HepG2 (cell line): ENCODE measurements around the gene NPAS2. TPM values are rescaled to one million over a fixed set of nuclear protein-coding genes. Genes with fewer than 3 reads are reported as not detected.

Experiments used
- ATAC-seq: fragments of 200-7000 bp; cut with Tn5 transposase; 3 replicates; pipeline ENCODE4 v1.9.1; 2020; ENCODE audit warnings: mild to moderate bottlenecking, moderate library complexity
- BruUV-seq: library from RNA; stranded (reverse); fragments of 400-500 nt; replicated peaks from 2 replicates; lab custom pipeline; 2021; lab: Mats Ljungman, UMichigan
- CTCF ChIA-PET: fragments of 300-600 bp; formaldehyde crosslinking; extraction: SDS; loops from one replicate; lab custom pipeline; 2021; ENCODE audit warnings: low total read pairs, inconsistent platforms, low intra/inter-chr PET ratio; lab: Yijun Ruan, JAX
- POLR2A ChIA-PET: fragments of 350-600 bp; sonication (Branson Sonifier 250); formaldehyde crosslinking; loops from one replicate; lab custom pipeline; 2020; ENCODE audit warnings: antibody characterized with exemption, inconsistent platforms; lab: Yijun Ruan, JAX
- DNase-seq: peaks from one replicate; pipeline ENCODE4 v3.0.0-alpha.2; 2015; ENCODE audit warnings: low spot score
- FAIRE-seq: peaks from 3 replicates; lab custom pipeline; 2011; peaks lifted over from hg19 to GRCh38; lab: Jason Lieb, UNC
- H2AFZ ChIP-seq: one replicate; pipeline ENCODE4 v1.6.1; 2011; ENCODE audit warnings: low read length, inconsistent platforms
- H3K27ac ChIP-seq: fragments of 300-600 bp; 3 replicates; pipeline ENCODE4 v1.8.0; 2011; ENCODE audit warnings: mixed run types, mild to moderate bottlenecking, mixed read lengths, low read length, inconsistent platforms; ENCODE audit not compliant: insufficient read depth; ENCODE audit errors: extremely low read length
- H3K27me3 ChIP-seq, 2 experiments: fragments of 200-600 bp in 1 of 2; 2 replicates in 1 of 2; 3 replicates in 1 of 2; pipeline versions ENCODE4 v1.6.0 to v1.8.0; 2011; ENCODE audit warnings: low read length in 2 of 2, mild to moderate bottlenecking in 2 of 2, moderate library complexity in 2 of 2, inconsistent platforms in 1 of 2; ENCODE audit not compliant: insufficient read depth in 2 of 2, control insufficient read depth in 1 of 2
- H3K36me3 ChIP-seq, 2 experiments: fragments of 200-600 bp in 1 of 2; replicated peaks in 1 of 2; 2 replicates in 1 of 2; 3 replicates in 1 of 2; pipeline versions ENCODE4 v1.5.1 to v1.8.0; 2011; ENCODE audit warnings: low read length in 2 of 2, inconsistent platforms in 1 of 2; ENCODE audit not compliant: insufficient read depth in 2 of 2, control insufficient read depth in 1 of 2
- H3K4me1 ChIP-seq: 2 replicates; pipeline ENCODE4 v1.5.1; 2012; ENCODE audit warnings: low read length, inconsistent platforms; ENCODE audit not compliant: insufficient read depth
- H3K4me2 ChIP-seq: 2 replicates; pipeline ENCODE4 v1.6.0; 2011; ENCODE audit warnings: low read depth, low read length, inconsistent platforms
- H3K4me3 ChIP-seq, 3 experiments: fragments of 200-600 bp in 1 of 3; sonication (generic), shearing (Covaris generic) in 1 of 3; replicated peaks in 1 of 3; 2 replicates each; pipeline ENCODE4 v1.5.1; 2011 to 2016; ENCODE audit warnings: low read length in 3 of 3, inconsistent platforms in 2 of 3, low read depth in 2 of 3, mild to moderate bottlenecking in 2 of 3, control low read depth in 1 of 3, mixed read lengths in 1 of 3; ENCODE audit not compliant: insufficient read depth in 1 of 3
- H3K79me2 ChIP-seq: one replicate; pipeline ENCODE4 v1.6.1; 2011; ENCODE audit warnings: low read length, inconsistent platforms; ENCODE audit not compliant: insufficient read depth
- H3K9ac ChIP-seq: 2 replicates; pipeline ENCODE4 v1.6.0; 2011; ENCODE audit warnings: mild to moderate bottlenecking, low read depth, low read length, inconsistent platforms; ENCODE audit not compliant: insufficient read depth
- H3K9me3 ChIP-seq: 2 replicates; pipeline ENCODE4 v1.5.1; 2012; ENCODE audit warnings: mild to moderate bottlenecking, low read length
- H4K20me1 ChIP-seq: 2 replicates; pipeline ENCODE4 v1.6.0; 2011; ENCODE audit warnings: inconsistent platforms, mild to moderate bottlenecking, low read length, moderate library complexity; ENCODE audit not compliant: insufficient read depth
- AGO2 ChIP-seq: fragments of 200-400 bp; formaldehyde crosslinking; optimal IDR thresholded peaks from 2 replicates; pipeline ENCODE3; 2017; ENCODE audit warnings: mild to moderate bottlenecking, low read depth, low read length, moderate library complexity
- TEAD3 ChIP-seq: optimal IDR thresholded peaks from 2 replicates; pipeline ENCODE3; 2016; ENCODE audit warnings: borderline replicate concordance
- WGBS: methylation state at CpG from one replicate; pipeline ENCODE4 v1.1.6; 2017; ENCODE audit warnings: low lambda C conversion rate; 5-methylcytosine and 5-hydroxymethylcytosine counted together
- in situ Hi-C: cut with HindIII; loops from 2 replicates; pipeline ENCODE4 v1.10.0; 2017; ENCODE audit warnings: low pct_unique_long_range_greater_than_20kb; ENCODE audit not compliant: extremely low pct_ligation_motif_present
- intact Hi-C: fragments of 100-400 bp; cut with micrococcal nuclease; formaldehyde crosslinking; loops from one replicate; pipeline ENCODE4 v1.10.0; 2022; ENCODE audit not compliant: unreplicated experiment
- polyA plus RNA-seq, 8 experiments: library from polyadenylated mRNA; depleted of rRNA in 3 of 8; stranded (reverse) in 7 of 8; unstranded in 1 of 8; fragments of >200 nt; fragmentation: Illumina TruSeq in 4 of 8; extraction: Trizol in 4 of 8; gene quantifications; 2 replicates each; pipeline versions ENCODE4 v1.2.1 to v1.2.3, GENCODE V29; 2011 to 2016; ENCODE audit warnings: low read depth in 4 of 8, missing spikeins in 1 of 8, mixed read lengths in 1 of 8; ENCODE audit not compliant: insufficient read depth in 1 of 8
- total RNA-seq, 5 experiments: library from RNA; depleted of rRNA; stranded (reverse); fragments of >200 nt; fragmentation: Illumina TruSeq; extraction: Trizol; gene quantifications; 2 replicates each; pipeline ENCODE4 v1.2.3, GENCODE V29; 2016; ENCODE audit warnings: low read depth in 1 of 5
- TF ChIP-seq, protein P1 (sequence below): sonication (generic); formaldehyde crosslinking; IDR thresholded peaks from 2 replicates; pipeline ENCODE4 v1.8.0; 2022; ENCODE audit warnings: mild to moderate bottlenecking, missing genetic modification reagents, moderate library complexity
- TF ChIP-seq, protein P2 (sequence below): sonication (generic); formaldehyde crosslinking; IDR thresholded peaks from 2 replicates; pipeline ENCODE4 v1.4.0; 2020; ENCODE audit warnings: mild to moderate bottlenecking, missing genetic modification reagents, borderline replicate concordance
- TF ChIP-seq, protein P3 (sequence below): sonication (generic); formaldehyde crosslinking; IDR thresholded peaks from 2 replicates; pipeline ENCODE4 v1.4.0; 2020; ENCODE audit warnings: missing genetic modification reagents
- TF ChIP-seq, protein P4 (sequence below): fragments of 450-650 bp; IDR thresholded peaks from 2 replicates; pipeline ENCODE4 v1.6.1; 2017
- TF ChIP-seq, protein P5 (sequence below): sonication (generic); formaldehyde crosslinking; IDR thresholded peaks from 2 replicates; pipeline ENCODE4 v1.9.0; 2021; ENCODE audit warnings: missing genetic modification reagents, mild to moderate bottlenecking, borderline replicate concordance

Gene NPAS2
- total and polyA plus RNA-seq, 2 of the 13 experiments (the other 11 are each of a cell fraction or from before 2014, with no cell fraction given) = 14.8 to 37.5 TPM

DNA sequence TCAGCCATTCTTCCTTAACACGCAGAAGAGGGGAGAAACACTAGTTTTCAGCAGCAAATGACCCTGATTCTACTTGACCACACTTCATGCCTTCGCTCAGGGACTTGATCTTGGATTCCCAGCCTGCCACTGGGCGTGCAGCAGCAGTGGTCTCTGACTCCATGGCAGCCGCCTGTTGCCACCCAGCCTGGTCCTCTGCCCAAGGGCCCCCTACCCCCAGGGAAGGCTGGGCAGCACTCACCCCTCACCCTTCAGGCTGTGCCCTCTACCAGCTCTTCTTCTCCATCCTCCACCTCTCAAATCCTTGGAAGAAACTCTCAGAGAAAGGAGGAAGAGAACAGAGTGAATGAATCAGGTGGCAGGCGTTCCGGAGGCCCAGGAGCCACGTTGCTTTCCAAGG, 150.1 kb downstream of the NPAS2 start:
- no peak overlapping the region for H3K9ac ChIP-seq
- H3K79me2 ChIP-seq = no peaks in the 10 kb centered on the region
- no peak for ATAC-seq
- H3K27ac ChIP-seq = no peak overlapping the region
- intact Hi-C loops = no loop called here
- H2AFZ ChIP-seq = no peak overlapping the region
- no peaks in the 10 kb centered on the region for H3K27me3 ChIP-seq
- H3K9me3 ChIP-seq = no peaks in the 10 kb centered on the region
- H4K20me1 ChIP-seq = no peaks in the 10 kb centered on the region
- in situ Hi-C loops = no loop called here
- CTCF ChIA-PET = no interaction called here
- peak; percentile 50 for TF ChIP-seq AGO2
- TF ChIP-seq, protein P1, sequence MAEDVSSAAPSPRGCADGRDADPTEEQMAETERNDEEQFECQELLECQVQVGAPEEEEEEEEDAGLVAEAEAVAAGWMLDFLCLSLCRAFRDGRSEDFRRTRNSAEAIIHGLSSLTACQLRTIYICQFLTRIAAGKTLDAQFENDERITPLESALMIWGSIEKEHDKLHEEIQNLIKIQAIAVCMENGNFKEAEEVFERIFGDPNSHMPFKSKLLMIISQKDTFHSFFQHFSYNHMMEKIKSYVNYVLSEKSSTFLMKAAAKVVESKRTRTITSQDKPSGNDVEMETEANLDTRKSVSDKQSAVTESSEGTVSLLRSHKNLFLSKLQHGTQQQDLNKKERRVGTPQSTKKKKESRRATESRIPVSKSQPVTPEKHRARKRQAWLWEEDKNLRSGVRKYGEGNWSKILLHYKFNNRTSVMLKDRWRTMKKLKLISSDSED (CRISPR knock-in tag) = no peak
- TF ChIP-seq, all 625 proteins: peak for 1
- BruUV-seq = no TSS peak
- no peak overlapping the region for H3K4me3 ChIP-seq
- WGBS = 95% methylated on average over 7 of the region's 7 CpGs
- FAIRE-seq = no peak
- DNase-seq = no peak
- no peak overlapping the region for H3K4me2 ChIP-seq
- POLR2A ChIA-PET = no interaction called here
- peaks cover 35 to 91% of the 10 kb centered on the region in 2 experiments for H3K36me3 ChIP-seq
- H3K4me1 ChIP-seq = no peaks in the 10 kb centered on the region

DNA sequence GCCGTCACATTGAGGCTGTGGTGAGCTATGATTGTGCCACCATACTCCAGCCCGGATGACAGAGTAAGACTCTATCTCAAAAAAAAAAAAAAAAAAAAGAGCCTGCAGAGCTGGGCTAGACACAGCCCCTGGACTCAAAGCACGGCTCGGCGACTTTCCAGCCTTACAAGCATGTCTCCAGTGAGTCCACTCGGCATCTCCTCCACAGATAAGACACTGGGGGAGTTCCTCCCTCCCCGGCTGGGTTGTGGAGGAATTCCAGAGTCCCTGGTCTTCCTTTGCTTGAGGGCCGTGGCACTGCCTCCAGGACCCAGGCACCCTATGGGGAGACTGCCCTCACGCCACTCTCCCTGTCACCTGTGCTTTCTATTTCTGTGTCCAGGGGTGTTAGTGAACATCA, 151.3 kb downstream of the NPAS2 start:
- 94% methylated on average over 9 of the region's 9 CpGs for WGBS
- in situ Hi-C loops = no loop called here
- no peak for FAIRE-seq
- TF ChIP-seq, protein P2, sequence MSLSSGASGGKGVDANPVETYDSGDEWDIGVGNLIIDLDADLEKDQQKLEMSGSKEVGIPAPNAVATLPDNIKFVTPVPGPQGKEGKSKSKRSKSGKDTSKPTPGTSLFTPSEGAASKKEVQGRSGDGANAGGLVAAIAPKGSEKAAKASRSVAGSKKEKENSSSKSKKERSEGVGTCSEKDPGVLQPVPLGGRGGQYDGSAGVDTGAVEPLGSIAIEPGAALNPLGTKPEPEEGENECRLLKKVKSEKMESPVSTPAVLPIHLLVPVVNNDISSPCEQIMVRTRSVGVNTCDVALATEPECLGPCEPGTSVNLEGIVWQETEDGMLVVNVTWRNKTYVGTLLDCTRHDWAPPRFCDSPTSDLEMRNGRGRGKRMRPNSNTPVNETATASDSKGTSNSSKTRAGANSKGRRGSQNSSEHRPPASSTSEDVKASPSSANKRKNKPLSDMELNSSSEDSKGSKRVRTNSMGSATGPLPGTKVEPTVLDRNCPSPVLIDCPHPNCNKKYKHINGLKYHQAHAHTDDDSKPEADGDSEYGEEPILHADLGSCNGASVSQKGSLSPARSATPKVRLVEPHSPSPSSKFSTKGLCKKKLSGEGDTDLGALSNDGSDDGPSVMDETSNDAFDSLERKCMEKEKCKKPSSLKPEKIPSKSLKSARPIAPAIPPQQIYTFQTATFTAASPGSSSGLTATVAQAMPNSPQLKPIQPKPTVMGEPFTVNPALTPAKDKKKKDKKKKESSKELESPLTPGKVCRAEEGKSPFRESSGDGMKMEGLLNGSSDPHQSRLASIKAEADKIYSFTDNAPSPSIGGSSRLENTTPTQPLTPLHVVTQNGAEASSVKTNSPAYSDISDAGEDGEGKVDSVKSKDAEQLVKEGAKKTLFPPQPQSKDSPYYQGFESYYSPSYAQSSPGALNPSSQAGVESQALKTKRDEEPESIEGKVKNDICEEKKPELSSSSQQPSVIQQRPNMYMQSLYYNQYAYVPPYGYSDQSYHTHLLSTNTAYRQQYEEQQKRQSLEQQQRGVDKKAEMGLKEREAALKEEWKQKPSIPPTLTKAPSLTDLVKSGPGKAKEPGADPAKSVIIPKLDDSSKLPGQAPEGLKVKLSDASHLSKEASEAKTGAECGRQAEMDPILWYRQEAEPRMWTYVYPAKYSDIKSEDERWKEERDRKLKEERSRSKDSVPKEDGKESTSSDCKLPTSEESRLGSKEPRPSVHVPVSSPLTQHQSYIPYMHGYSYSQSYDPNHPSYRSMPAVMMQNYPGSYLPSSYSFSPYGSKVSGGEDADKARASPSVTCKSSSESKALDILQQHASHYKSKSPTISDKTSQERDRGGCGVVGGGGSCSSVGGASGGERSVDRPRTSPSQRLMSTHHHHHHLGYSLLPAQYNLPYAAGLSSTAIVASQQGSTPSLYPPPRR = no peak
- TF ChIP-seq, protein P3, sequence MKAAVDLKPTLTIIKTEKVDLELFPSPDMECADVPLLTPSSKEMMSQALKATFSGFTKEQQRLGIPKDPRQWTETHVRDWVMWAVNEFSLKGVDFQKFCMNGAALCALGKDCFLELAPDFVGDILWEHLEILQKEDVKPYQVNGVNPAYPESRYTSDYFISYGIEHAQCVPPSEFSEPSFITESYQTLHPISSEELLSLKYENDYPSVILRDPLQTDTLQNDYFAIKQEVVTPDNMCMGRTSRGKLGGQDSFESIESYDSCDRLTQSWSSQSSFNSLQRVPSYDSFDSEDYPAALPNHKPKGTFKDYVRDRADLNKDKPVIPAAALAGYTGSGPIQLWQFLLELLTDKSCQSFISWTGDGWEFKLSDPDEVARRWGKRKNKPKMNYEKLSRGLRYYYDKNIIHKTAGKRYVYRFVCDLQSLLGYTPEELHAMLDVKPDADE (CRISPR knock-in tag) = no peak
- TF ChIP-seq, protein P4, sequence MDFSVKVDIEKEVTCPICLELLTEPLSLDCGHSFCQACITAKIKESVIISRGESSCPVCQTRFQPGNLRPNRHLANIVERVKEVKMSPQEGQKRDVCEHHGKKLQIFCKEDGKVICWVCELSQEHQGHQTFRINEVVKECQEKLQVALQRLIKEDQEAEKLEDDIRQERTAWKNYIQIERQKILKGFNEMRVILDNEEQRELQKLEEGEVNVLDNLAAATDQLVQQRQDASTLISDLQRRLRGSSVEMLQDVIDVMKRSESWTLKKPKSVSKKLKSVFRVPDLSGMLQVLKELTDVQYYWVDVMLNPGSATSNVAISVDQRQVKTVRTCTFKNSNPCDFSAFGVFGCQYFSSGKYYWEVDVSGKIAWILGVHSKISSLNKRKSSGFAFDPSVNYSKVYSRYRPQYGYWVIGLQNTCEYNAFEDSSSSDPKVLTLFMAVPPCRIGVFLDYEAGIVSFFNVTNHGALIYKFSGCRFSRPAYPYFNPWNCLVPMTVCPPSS = no peak
- TF ChIP-seq, protein P5, sequence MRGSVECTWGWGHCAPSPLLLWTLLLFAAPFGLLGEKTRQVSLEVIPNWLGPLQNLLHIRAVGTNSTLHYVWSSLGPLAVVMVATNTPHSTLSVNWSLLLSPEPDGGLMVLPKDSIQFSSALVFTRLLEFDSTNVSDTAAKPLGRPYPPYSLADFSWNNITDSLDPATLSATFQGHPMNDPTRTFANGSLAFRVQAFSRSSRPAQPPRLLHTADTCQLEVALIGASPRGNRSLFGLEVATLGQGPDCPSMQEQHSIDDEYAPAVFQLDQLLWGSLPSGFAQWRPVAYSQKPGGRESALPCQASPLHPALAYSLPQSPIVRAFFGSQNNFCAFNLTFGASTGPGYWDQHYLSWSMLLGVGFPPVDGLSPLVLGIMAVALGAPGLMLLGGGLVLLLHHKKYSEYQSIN (CRISPR knock-in tag) = no peak
- TF ChIP-seq TEAD3 = no peak

More for the DNA sequence above, 151.3 kb downstream of the NPAS2 start:
- DNase-seq (no peak), ATAC-seq (no peak)
- H3K9ac ChIP-seq = no peak overlapping the region
- H3K4me1 ChIP-seq = no peaks in the 10 kb centered on the region
- POLR2A ChIA-PET = no interaction called here
- CTCF ChIA-PET = interaction anchor here (0.7 kb wide), 1 partner anchor 9 kb away, joined by 5 read pairs; no protein-coding TSS in a partner anchor
- H3K4me2 ChIP-seq = no peak overlapping the region
- H4K20me1 ChIP-seq = no peaks in the 10 kb centered on the region
- H3K27ac ChIP-seq = no peak overlapping the region
- intact Hi-C loops = no loop called here
- no peak overlapping the region for H3K4me3 ChIP-seq
- no peaks in the 10 kb centered on the region for H3K27me3 ChIP-seq
- H3K9me3 ChIP-seq = no peaks in the 10 kb centered on the region
- H3K79me2 ChIP-seq = no peaks in the 10 kb centered on the region
- peaks cover 46 to 91% of the 10 kb centered on the region in 2 experiments for H3K36me3 ChIP-seq
- H2AFZ ChIP-seq = no peak overlapping the region
- BruUV-seq = no TSS peak
